NAMALWA (cell line): Measurements from ENCODE around the gene STXBP1.
A peak's percentile ranks its signal among the peaks of the same experiment; 100 is the strongest.

Experiments used
- DNase-seq: peaks from one replicate; pipeline ENCODE4 v3.0.0-alpha.2; 2015; ENCODE audit warnings: low spot score

Gene STXBP1

DNA sequence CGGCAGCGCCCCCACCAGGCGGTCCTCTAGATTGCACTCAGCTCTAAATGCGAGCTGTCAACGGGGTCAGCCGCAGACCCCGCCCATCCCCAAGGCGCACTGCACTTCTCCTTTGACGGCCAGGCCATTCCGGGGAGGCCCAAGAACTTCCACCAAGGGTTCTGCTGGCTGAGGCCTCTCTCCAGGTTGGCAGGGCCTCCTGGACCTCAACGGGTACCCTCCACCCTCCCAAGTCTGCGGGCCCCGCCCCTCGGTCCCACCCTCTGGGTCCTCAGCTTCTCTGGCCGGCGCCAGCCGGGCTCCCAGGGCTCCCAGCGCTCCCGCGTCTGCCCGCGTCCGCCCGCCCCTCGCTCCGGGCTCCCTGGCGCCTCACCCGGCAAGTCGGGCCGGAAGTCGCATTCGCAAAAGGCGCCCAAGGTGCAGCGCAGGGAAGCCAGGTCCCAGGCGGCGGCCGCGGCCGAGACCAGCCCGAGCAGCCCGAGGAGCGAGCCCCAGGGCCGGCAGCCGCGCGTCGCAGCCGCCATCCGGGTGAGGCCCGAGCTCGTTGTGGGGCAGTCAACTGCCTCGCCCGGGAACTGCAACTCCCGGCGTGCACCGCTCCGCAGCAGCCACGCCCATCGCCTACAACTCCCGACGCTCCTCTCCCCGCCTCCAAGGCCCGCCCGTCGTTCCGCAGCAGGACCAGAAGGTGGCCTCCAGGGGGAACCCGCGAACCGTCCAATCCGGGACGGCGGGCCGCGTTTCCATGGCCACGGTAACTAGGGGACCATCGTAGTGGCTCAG lies 122.9 kb downstream of the STXBP1 start, which contains the start of gene TOR2A:
TOR2A (minus strand) TSS at position 548 of the 783 bp plus-strand sequence; CDS start at position 524, 24 bp downstream.
- DNase-seq, result peak; percentile 98

- DNase-seq, result no peak
Measured at GRCh38 chr9:127735530-127736185, 123.6 kb downstream of the STXBP1 start.

DNA sequence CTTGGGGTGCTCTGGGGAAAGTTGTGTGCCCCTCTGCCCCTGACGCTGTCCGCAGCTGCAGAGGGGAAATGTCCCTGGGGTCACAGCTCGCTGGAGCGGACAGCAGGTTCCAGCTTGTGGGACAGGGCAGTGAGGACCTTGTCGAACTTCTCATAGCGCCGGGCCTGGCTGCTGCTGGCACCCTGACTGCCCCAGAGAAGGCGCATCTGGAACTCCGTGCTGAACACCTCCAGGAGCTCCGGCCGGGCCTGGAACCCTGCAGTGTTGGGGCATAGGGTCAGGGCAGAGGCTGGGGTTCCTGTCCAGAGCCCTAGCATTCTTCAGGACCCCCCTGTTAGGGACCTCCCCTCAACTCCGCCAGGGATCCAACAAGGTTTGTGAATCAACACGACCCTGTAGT lies 126.6 kb downstream of the STXBP1 start:
- no peak for DNase-seq

- no peak for DNase-seq
Measured at GRCh38 chr9:127739614-127740330, 127.7 kb downstream of the STXBP1 start.

DNA sequence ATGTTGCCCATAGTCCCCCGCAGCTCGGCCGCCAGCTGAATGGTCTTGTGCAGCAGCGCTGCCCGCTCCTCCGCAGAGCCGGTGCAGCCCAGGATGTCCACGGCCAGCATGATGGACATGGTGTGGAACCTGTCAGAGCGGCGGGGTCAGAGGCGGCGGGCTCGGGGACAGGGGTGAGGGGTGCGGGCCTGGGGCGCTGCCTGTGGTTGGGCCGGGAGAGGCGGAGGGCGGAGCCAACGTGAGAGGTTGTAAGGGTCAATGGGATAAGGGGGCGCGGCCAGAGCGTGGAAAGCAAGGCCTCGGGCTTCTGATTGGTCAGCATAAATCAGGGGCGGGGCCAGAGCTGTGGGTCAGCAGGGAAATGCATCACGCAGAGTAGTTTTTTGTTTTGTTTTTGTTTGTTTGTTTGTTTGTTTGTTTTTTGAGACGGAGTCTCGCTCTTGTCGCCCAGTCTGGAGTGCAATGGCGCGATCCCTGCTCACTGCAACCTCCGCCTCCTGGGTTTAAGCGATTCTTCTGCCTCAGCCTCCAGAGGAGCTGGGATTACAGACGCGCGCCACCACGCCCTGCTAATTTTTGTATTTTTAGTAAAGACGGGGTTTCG lies 129.9 kb downstream of the STXBP1 start:
- no peak for DNase-seq
